Measurements from ENCODE around the gene LTA4H. TPM values are rescaled to one million over a fixed set of nuclear protein-coding genes. Genes with fewer than 3 reads are reported as not detected.

The LTA4H gene
- polyA plus RNA-seq, 1 donor (not counting 4 experiments of a cell fraction or from before 2014, with no cell fraction given), result 183 TPM

GRCh38 chr12:96061323-96061722, 25.9 kb upstream of the LTA4H start:
- H3K9me3 ChIP-seq (ENCODE audit: control insufficient read depth, low read depth, low read length), result no peaks in the 10 kb centered on the region
- dilution Hi-C loops (cut with MboI; ENCODE audit: extremely low pct_ligation_motif_present, low sequenced_read_pairs), result no loop called here
- H3K27ac ChIP-seq (ENCODE audit: control insufficient read depth, insufficient read depth, low read length), result no peak overlapping the region
- no peak for DNase-seq (ENCODE audit: low read depth, low spot score)
- no peaks in the 10 kb centered on the region for H3K9me1 ChIP-seq (ENCODE audit: control insufficient read depth, extremely low read depth, insufficient read depth, low read length)
- no peak overlapping the region for H3K4me3 ChIP-seq (ENCODE audit: control insufficient read depth in 2 of 3, extremely low read depth in 1 of 3, insufficient read depth in 2 of 3, low read depth in 1 of 3, low read length in 3 of 3)
- no peaks in the 10 kb centered on the region for H3K27me3 ChIP-seq (ENCODE audit: control insufficient read depth, extremely low read depth, insufficient read depth, low read length)
- no peak overlapping the region for H3K4me2 ChIP-seq (ENCODE audit: control insufficient read depth, extremely low read depth, insufficient read depth, low read depth, low read length)
- no peak for TF ChIP-seq EZH2 (IDR thresholded peaks at IDR 0.05; ENCODE audit: low read length)
- no peak for TF ChIP-seq CTCF (optimal IDR thresholded peaks at IDR 0.05 in 1 of 3, IDR thresholded peaks at IDR 0.05 in 1 of 3, conservative IDR thresholded peaks at IDR 0.05 in 1 of 3; ENCODE audit: extremely low read depth in 1 of 3, insufficient read depth in 2 of 3, low read length in 3 of 3)
- H3K36me3 ChIP-seq (ENCODE audit: control insufficient read depth in 2 of 2, extremely low read depth in 1 of 2, insufficient read depth in 2 of 2, low read length in 2 of 2), result no peaks in the 10 kb centered on the region
- no peaks in the 10 kb centered on the region for H3K79me2 ChIP-seq (ENCODE audit: control insufficient read depth, insufficient read depth, low read length)
- no peak for FAIRE-seq
- H3K9ac ChIP-seq (ENCODE audit: control insufficient read depth, extremely low read depth, insufficient read depth, low read length), result no peak overlapping the region
- no peaks in the 10 kb centered on the region for H3K4me1 ChIP-seq (ENCODE audit: control insufficient read depth, extremely low read depth, insufficient read depth, low read length)
- H2AFZ ChIP-seq (ENCODE audit: control insufficient read depth, low read length), result no peak overlapping the region
- no peaks in the 10 kb centered on the region for H4K20me1 ChIP-seq (ENCODE audit: control insufficient read depth, extremely low read depth, insufficient read depth, low read length)

- Histone ChIP-seq H3K27me3 (ENCODE audit: control insufficient read depth, extremely low read depth, insufficient read depth, low read length) (no peaks in the 10 kb centered on the region), H3K9ac (ENCODE audit: control insufficient read depth, extremely low read depth, insufficient read depth, low read length) (no peak overlapping the region), H3K4me3 (ENCODE audit: control insufficient read depth in 2 of 3, extremely low read depth in 1 of 3, insufficient read depth in 2 of 3, low read depth in 1 of 3, low read length in 3 of 3) (no peak overlapping the region), H2AFZ (ENCODE audit: control insufficient read depth, low read length) (no peak overlapping the region), H3K4me1 (ENCODE audit: control insufficient read depth, extremely low read depth, insufficient read depth, low read length) (no peaks in the 10 kb centered on the region), H3K79me2 (ENCODE audit: control insufficient read depth, insufficient read depth, low read length) (no peaks in the 10 kb centered on the region), H4K20me1 (ENCODE audit: control insufficient read depth, extremely low read depth, insufficient read depth, low read length) (no peaks in the 10 kb centered on the region), H3K36me3 (ENCODE audit: control insufficient read depth in 2 of 2, extremely low read depth in 1 of 2, insufficient read depth in 2 of 2, low read length in 2 of 2) (no peaks in the 10 kb centered on the region), H3K9me3 (ENCODE audit: control insufficient read depth, low read depth, low read length) (no peaks in the 10 kb centered on the region), H3K4me2 (ENCODE audit: control insufficient read depth, extremely low read depth, insufficient read depth, low read depth, low read length) (no peak overlapping the region), H3K27ac (ENCODE audit: control insufficient read depth, insufficient read depth, low read length) (no peak overlapping the region), H3K9me1 (ENCODE audit: control insufficient read depth, extremely low read depth, insufficient read depth, low read length) (no peaks in the 10 kb centered on the region)
- no peak for FAIRE-seq
- dilution Hi-C loops (cut with MboI; ENCODE audit: extremely low pct_ligation_motif_present, low sequenced_read_pairs), result no loop called here
- DNase-seq (ENCODE audit: low read depth, low spot score), result no peak
- no peak for TF ChIP-seq EZH2 (IDR thresholded peaks at IDR 0.05; ENCODE audit: low read length)
- TF ChIP-seq CTCF (optimal IDR thresholded peaks at IDR 0.05 in 1 of 3, IDR thresholded peaks at IDR 0.05 in 1 of 3, conservative IDR thresholded peaks at IDR 0.05 in 1 of 3; ENCODE audit: extremely low read depth in 1 of 3, insufficient read depth in 2 of 3, low read length in 3 of 3), result no peak
These were observed 24.7 kb upstream of the LTA4H start for GRCh38 chr12:96060041-96060440.
